SK-N-SH (cell line): ENCODE results near the gene CTNNA3. TPM values are rescaled to one million over a fixed set of nuclear protein-coding genes. Genes with fewer than 3 reads are reported as not detected.

ENCODE experiments used
- CTCF ChIA-PET: fragments of 300-600, 350-600 bp; formaldehyde crosslinking; extraction: SDS; loops from one replicate; lab custom pipeline; 2021; lab: Yijun Ruan, JAX
- POLR2A ChIA-PET: fragments of 350-600 bp; sonication (Branson Sonifier 250); formaldehyde crosslinking; extraction: SDS; loops from one replicate; lab custom pipeline; 2020; ENCODE audit warnings: antibody characterized with exemption, inconsistent platforms; lab: Yijun Ruan, JAX
- DNase-seq: peaks from one replicate; pipeline ENCODE4 v3.0.0; 2012
- H2AFZ ChIP-seq: fragments of 200-600 bp; sonication (generic); 2 replicates; pipeline ENCODE4 v1.8.1; 2016; ENCODE audit warnings: antibody characterized with exemption, mild to moderate bottlenecking, low read depth
- H3F3A ChIP-seq: fragments of 200-600 bp; sonication (generic); replicated peaks from 2 replicates; pipeline ENCODE3; 2016; ENCODE audit warnings: antibody characterized with exemption, mild to moderate bottlenecking; ENCODE audit not compliant: insufficient read depth
- H3K27ac ChIP-seq, 2 experiments: fragments of 200-500 bp in 1 of 2; fragments of 200-600 bp in 1 of 2; sonication (Bioruptor generic) in 1 of 2; sonication (generic), shearing (Covaris generic) in 1 of 2; 2 replicates each; pipeline versions ENCODE4 v1.5.1 to v1.6.1; 2014 to 2016; ENCODE audit warnings: low read depth in 2 of 2, inconsistent platforms in 1 of 2, low read length in 1 of 2, mild to moderate bottlenecking in 1 of 2, mixed read lengths in 1 of 2
- H3K27me3 ChIP-seq: fragments of 200-600 bp; sonication (generic), shearing (Covaris generic); 2 replicates; pipeline ENCODE4 v1.6.1; 2016; ENCODE audit warnings: mixed run types; ENCODE audit not compliant: insufficient read depth
- H3K36me3 ChIP-seq, 2 experiments: fragments of 200-500 bp in 1 of 2; fragments of 200-600 bp in 1 of 2; sonication (Bioruptor generic) in 1 of 2; sonication (generic) in 1 of 2; replicated peaks in 1 of 2; 2 replicates each; pipeline versions ENCODE3 to v1.5.1; 2014 to 2016; ENCODE audit warnings: low read length in 1 of 2, mild to moderate bottlenecking in 1 of 2; ENCODE audit not compliant: insufficient read depth in 2 of 2, control insufficient read depth in 1 of 2
- H3K4me1 ChIP-seq, 2 experiments: fragments of 200-500 bp in 1 of 2; fragments of 200-600 bp in 1 of 2; sonication (Bioruptor generic) in 1 of 2; sonication (generic), shearing (Covaris generic) in 1 of 2; 2 replicates each; pipeline versions ENCODE4 v1.5.1 to v1.6.1; 2014 to 2016; ENCODE audit warnings: low read depth in 1 of 2, low read length in 1 of 2, mixed run types in 1 of 2; ENCODE audit not compliant: insufficient read depth in 2 of 2, control insufficient read depth in 1 of 2
- H3K4me2 ChIP-seq: fragments of 200-600 bp; sonication (generic), shearing (Covaris generic); 2 replicates; pipeline ENCODE4 v1.6.1; 2017; ENCODE audit warnings: mixed run types
- H3K4me3 ChIP-seq, 2 experiments: fragments of 200-500 bp in 1 of 2; fragments of 200-600 bp in 1 of 2; sonication (Bioruptor generic) in 1 of 2; sonication (generic), shearing (Covaris generic) in 1 of 2; 2 replicates each; pipeline versions ENCODE4 v1.5.1 to v1.8.1; 2014 to 2016; ENCODE audit warnings: low read depth in 2 of 2, inconsistent platforms in 1 of 2, low read length in 1 of 2, mild to moderate bottlenecking in 1 of 2, mixed read lengths in 1 of 2, moderate library complexity in 1 of 2
- H3K79me2 ChIP-seq: fragments of 200-600 bp; sonication (generic); 2 replicates; pipeline ENCODE4 v1.8.1; 2017; ENCODE audit warnings: mild to moderate bottlenecking; ENCODE audit not compliant: insufficient read depth
- H3K9ac ChIP-seq: fragments of 200-600 bp; sonication (generic); 2 replicates; pipeline ENCODE4 v1.6.1; 2017; ENCODE audit warnings: mixed run types
- H3K9me2 ChIP-seq: fragments of 200-600 bp; sonication (generic); 2 replicates; pipeline ENCODE4 v1.6.1; 2017; ENCODE audit warnings: mixed run types
- H3K9me3 ChIP-seq: fragments of 200-600 bp; sonication (generic); 2 replicates; pipeline ENCODE4 v1.6.1; 2017; ENCODE audit warnings: mixed run types, mild to moderate bottlenecking, moderate library complexity
- H4K20me1 ChIP-seq: fragments of 200-600 bp; sonication (generic); 2 replicates; pipeline ENCODE4 v1.6.1; 2017; ENCODE audit warnings: mild to moderate bottlenecking, mixed run types; ENCODE audit not compliant: insufficient read depth
- CHD2 ChIP-seq: fragments of 150-350 bp; IDR thresholded peaks from 2 replicates; pipeline ENCODE4 v1.6.1; 2018; ENCODE audit warnings: low read length; ENCODE audit not compliant: partially characterized antibody
- EZH2phosphoT487 ChIP-seq: fragments of 200-600 bp; sonication (generic); IDR thresholded peaks from 2 replicates; pipeline ENCODE4 v1.6.1; 2017; ENCODE audit warnings: low read depth, mixed run types, mild to moderate bottlenecking, antibody characterized with exemption, moderate library complexity, borderline replicate concordance
- FOSL2 ChIP-seq: IDR thresholded peaks from 2 replicates; pipeline ENCODE4 v1.4.0; 2012; ENCODE audit warnings: low read depth, mild to moderate bottlenecking, moderate library complexity, borderline replicate concordance
- FOXJ3 ChIP-seq: sonication (generic); formaldehyde crosslinking; IDR thresholded peaks from 2 replicates; pipeline ENCODE4 v1.5.1; 2020; ENCODE audit warnings: mild to moderate bottlenecking, missing genetic modification reagents
- FOXM1 ChIP-seq: IDR thresholded peaks from 2 replicates; pipeline ENCODE4 v1.4.0; 2012; ENCODE audit warnings: low read depth, mild to moderate bottlenecking
- GATA2 ChIP-seq: sonication (generic); formaldehyde crosslinking; IDR thresholded peaks from 2 replicates; pipeline ENCODE4 v1.5.0; 2020; ENCODE audit warnings: mild to moderate bottlenecking, missing genetic modification reagents
- IRF3 ChIP-seq: fragments of 150-350 bp; IDR thresholded peaks from 2 replicates; pipeline ENCODE4 v1.6.1; 2016; ENCODE audit warnings: mild to moderate bottlenecking, low read depth, low read length
- MEF2A ChIP-seq: IDR thresholded peaks from 2 replicates; pipeline ENCODE4 v1.4.0; 2012; ENCODE audit warnings: low read depth, borderline replicate concordance
- RAD21 ChIP-seq: IDR thresholded peaks from 2 replicates; pipeline ENCODE4 v1.6.1; 2012; ENCODE audit warnings: mild to moderate bottlenecking, low read length
- RCOR1 ChIP-seq: fragments of 150-350 bp; IDR thresholded peaks from 2 replicates; pipeline ENCODE4 v1.6.1; 2017; ENCODE audit warnings: antibody characterized with exemption, low read length
- RFX5 ChIP-seq: IDR thresholded peaks from 2 replicates; pipeline ENCODE4 v1.6.1; 2012; ENCODE audit warnings: mild to moderate bottlenecking, improper control_type of control experiment, low read length
- TAF1 ChIP-seq: IDR thresholded peaks from 2 replicates; pipeline ENCODE4 v1.6.1; 2012; ENCODE audit warnings: low read depth, mild to moderate bottlenecking, low read length, moderate library complexity, borderline replicate concordance
- TCF12 ChIP-seq: IDR thresholded peaks from 2 replicates; pipeline ENCODE4 v1.4.0; 2012
- TEAD4 ChIP-seq: IDR thresholded peaks from 2 replicates; pipeline ENCODE4 v1.4.0; 2012; ENCODE audit warnings: mild to moderate bottlenecking, borderline replicate concordance; ENCODE audit not compliant: insufficient read depth
- USF1 ChIP-seq: IDR thresholded peaks from 2 replicates; pipeline ENCODE4 v1.4.0; 2012; ENCODE audit warnings: low read depth, borderline replicate concordance
- YY1 ChIP-seq: IDR thresholded peaks from 2 replicates; pipeline ENCODE4 v1.4.0; 2012; ENCODE audit warnings: low read depth, mild to moderate bottlenecking
- ZBTB33 ChIP-seq: IDR thresholded peaks from 2 replicates; pipeline ENCODE4 v1.4.0; 2012; ENCODE audit warnings: low read depth, borderline replicate concordance
- WGBS: methylation state at CpG from one replicate; pipeline ENCODE4 v1.1.6; 2017; ENCODE audit warnings: low lambda C conversion rate; 5-methylcytosine and 5-hydroxymethylcytosine counted together
- polyA plus RNA-seq, 3 experiments: library from polyadenylated mRNA; depleted of rRNA; stranded (reverse); fragments of >200 nt; gene quantifications; 2 replicates each; pipeline ENCODE4 v1.2.3, GENCODE V29; 2012

Gene CTNNA3
- polyA plus RNA-seq, 1 of the 3 experiments (the other 2 are of a cell fraction): not detected

- TF ChIP-seq TCF12 (no peak), TEAD4 (no peak), EZH2phosphoT487 (no peak), FOSL2 (no peak), MEF2A (no peak), YY1 (no peak), CHD2 (no peak), TAF1 (no peak), ZBTB33 (no peak), FOXJ3 (CRISPR knock-in tag) (no peak), IRF3 (no peak), RFX5 (no peak), USF1 (no peak), FOXM1 (no peak), RCOR1 (no peak), RAD21 (no peak), GATA2 (CRISPR knock-in tag) (no peak)
- ChIA-PET CTCF (no interaction called here), POLR2A (no interaction called here)
- no peaks in the 10 kb centered on the region for H3K9me3 ChIP-seq
- WGBS: 2% methylated on average over 3 of the region's 3 CpGs
- no peaks in the 10 kb centered on the region for H3K36me3 ChIP-seq
- H3K4me1 ChIP-seq: no peaks in the 10 kb centered on the region
- H3K9ac ChIP-seq: no peak overlapping the region
- H4K20me1 ChIP-seq: no peaks in the 10 kb centered on the region
- no peaks in the 10 kb centered on the region for H3K9me2 ChIP-seq
- H3K79me2 ChIP-seq: no peaks in the 10 kb centered on the region
- H3F3A ChIP-seq: no peaks in the 10 kb centered on the region
- H3K4me3 ChIP-seq: no peak overlapping the region
- H3K27me3 ChIP-seq: no peaks in the 10 kb centered on the region; the same call in 1 of the 2 replicates
- no peak overlapping the region for H2AFZ ChIP-seq
- no peak for DNase-seq
- H3K27ac ChIP-seq: no peak overlapping the region
- no peak overlapping the region for H3K4me2 ChIP-seq
Observed at GRCh38 chr10:66780796-66781195, 915.2 kb downstream of the CTNNA3 start.
